Chondrocyte (in vitro differentiated cells): Measurements from ENCODE around the gene EPB41L2. TPM values are rescaled to one million over a fixed set of nuclear protein-coding genes. Genes with fewer than 3 reads are reported as not detected.
A peak's percentile ranks its signal among the peaks of the same experiment; 100 is the strongest.

Experiments used
- DNase-seq: peaks from one replicate; pipeline ENCODE4 v3.0.0; 2021; ENCODE audit warnings: mixed read lengths, low spot score
- H3K27ac Mint-ChIP-seq: one replicate; pipeline ENCODE4 v1.8.0; 2021; ENCODE audit warnings: mild to moderate bottlenecking, moderate library complexity, mixed read lengths; ENCODE audit not compliant: unreplicated experiment
- H3K27me3 Mint-ChIP-seq: 2 replicates; pipeline ENCODE4 v1.8.0; 2021; ENCODE audit warnings: low read depth, mixed read lengths
- H3K36me3 Mint-ChIP-seq: 2 replicates; pipeline ENCODE4 v1.8.0; 2021; ENCODE audit warnings: low read depth, mixed read lengths
- H3K4me1 Mint-ChIP-seq: 2 replicates; pipeline ENCODE4 v1.8.0; 2021; ENCODE audit warnings: low read depth, mild to moderate bottlenecking, mixed read lengths
- H3K4me3 Mint-ChIP-seq: one replicate; pipeline ENCODE4 v1.8.0; 2021; ENCODE audit warnings: mild to moderate bottlenecking, moderate library complexity, mixed read lengths; ENCODE audit not compliant: unreplicated experiment
- H3K9me3 Mint-ChIP-seq: 2 replicates; pipeline ENCODE4 v1.8.0; 2021; ENCODE audit warnings: low read depth, mixed read lengths
- total RNA-seq: library from RNA; stranded (reverse); gene quantifications from 3 replicates; pipeline ENCODE4 v1.2.1, GENCODE V29; 2021
- TF ChIP-seq, protein P1 (sequence below): fragments of 200-600 bp; sonication (generic); IDR thresholded peaks from 2 replicates; pipeline ENCODE4 v1.5.0; 2021; ENCODE audit warnings: antibody characterized with exemption, mild to moderate bottlenecking, moderate library complexity

Gene EPB41L2
- total RNA-seq, 1 donor from 2014 or later: 65.8 TPM

DNA sequence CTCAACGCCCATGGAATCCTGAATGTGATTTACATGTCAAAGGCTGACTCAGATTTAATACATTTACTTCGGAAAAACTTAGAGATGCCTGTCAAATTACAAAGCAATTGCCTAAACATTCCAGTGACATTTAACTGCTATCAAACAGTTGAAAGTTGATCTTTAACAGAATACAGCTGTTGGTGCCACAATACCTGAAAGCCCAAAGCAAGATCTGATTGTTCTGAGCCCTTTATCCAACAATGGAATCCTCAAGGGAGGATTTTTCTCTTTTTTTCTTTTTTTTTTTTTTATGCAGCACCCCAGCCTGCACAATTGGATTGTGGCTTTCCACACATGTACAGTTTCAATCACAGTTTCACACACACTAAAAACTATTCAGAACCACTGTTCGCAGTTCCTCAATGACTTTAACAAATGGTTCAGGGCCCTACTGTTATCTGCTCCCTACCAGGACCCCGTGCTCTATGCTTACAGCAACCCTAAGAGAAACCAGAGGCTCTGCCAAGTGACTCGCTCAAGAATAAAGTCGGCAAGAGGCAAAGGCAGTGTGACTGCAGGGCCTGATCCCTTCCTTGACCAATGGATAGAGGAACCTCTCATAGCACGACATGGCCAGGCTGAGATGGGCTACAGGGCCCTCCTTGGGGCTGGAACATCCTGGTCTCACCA is 33.3 kb downstream of the EPB41L2 start:
- peaks cover 27% of the 10 kb centered on the region for H3K4me1 Mint-ChIP-seq
- TF ChIP-seq, protein P1, sequence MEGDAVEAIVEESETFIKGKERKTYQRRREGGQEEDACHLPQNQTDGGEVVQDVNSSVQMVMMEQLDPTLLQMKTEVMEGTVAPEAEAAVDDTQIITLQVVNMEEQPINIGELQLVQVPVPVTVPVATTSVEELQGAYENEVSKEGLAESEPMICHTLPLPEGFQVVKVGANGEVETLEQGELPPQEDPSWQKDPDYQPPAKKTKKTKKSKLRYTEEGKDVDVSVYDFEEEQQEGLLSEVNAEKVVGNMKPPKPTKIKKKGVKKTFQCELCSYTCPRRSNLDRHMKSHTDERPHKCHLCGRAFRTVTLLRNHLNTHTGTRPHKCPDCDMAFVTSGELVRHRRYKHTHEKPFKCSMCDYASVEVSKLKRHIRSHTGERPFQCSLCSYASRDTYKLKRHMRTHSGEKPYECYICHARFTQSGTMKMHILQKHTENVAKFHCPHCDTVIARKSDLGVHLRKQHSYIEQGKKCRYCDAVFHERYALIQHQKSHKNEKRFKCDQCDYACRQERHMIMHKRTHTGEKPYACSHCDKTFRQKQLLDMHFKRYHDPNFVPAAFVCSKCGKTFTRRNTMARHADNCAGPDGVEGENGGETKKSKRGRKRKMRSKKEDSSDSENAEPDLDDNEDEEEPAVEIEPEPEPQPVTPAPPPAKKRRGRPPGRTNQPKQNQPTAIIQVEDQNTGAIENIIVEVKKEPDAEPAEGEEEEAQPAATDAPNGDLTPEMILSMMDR: no peak
- no peaks in the 10 kb centered on the region for H3K27me3 Mint-ChIP-seq
- H3K9me3 Mint-ChIP-seq: no peaks in the 10 kb centered on the region
- DNase-seq: no peak
- peak overlapping the region; percentile 63 for H3K27ac Mint-ChIP-seq
- no peaks in the 10 kb centered on the region for H3K36me3 Mint-ChIP-seq
- H3K4me3 Mint-ChIP-seq: no peak overlapping the region

- Mint-ChIP-seq H3K9me3 (no peaks in the 10 kb centered on the region), H3K4me1 (peaks cover 35% of the 10 kb centered on the region)
- TF ChIP-seq, protein P1: no peak
Observed at GRCh38 chr6:131027326-131027725, 35.7 kb downstream of the EPB41L2 start.

DNA sequence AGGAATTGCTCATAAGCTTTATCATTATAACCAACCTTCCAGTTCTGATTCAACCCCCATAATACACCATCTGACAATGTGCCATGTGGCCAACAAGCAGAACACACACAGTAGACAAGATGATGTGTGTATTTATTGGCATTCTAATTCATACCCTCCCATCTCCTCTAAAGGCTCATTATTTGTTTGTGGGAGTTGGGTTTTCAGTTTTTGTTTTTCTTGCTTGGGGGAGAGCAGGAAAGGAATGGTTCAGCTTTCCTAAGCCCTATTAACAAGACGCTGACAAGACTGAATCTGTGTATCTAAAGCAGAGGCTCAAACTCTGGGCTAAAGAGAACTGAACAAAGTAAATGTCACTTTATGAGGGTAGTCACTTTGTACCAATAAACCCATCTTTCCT is 36.8 kb downstream of the EPB41L2 start:
- Mint-ChIP-seq H3K27me3 (no peaks in the 10 kb centered on the region), H3K9me3 (no peaks in the 10 kb centered on the region), H3K36me3 (no peaks in the 10 kb centered on the region), H3K4me1 (peaks cover 35% of the 10 kb centered on the region), H3K27ac (no peak overlapping the region), H3K4me3 (no peak overlapping the region)
- DNase-seq: no peak
- TF ChIP-seq, protein P1: no peak

More at GRCh38 chr6:131027326-131027725, 35.7 kb downstream of the EPB41L2 start:
- Mint-ChIP-seq H3K27ac (no peak overlapping the region), H3K27me3 (no peaks in the 10 kb centered on the region), H3K36me3 (no peaks in the 10 kb centered on the region), H3K4me3 (no peak overlapping the region)
- no peak for DNase-seq

- H3K9me3 Mint-ChIP-seq: no peaks in the 10 kb centered on the region
- H3K4me3 Mint-ChIP-seq: no peak overlapping the region
- peaks cover 25% of the 10 kb centered on the region for H3K4me1 Mint-ChIP-seq
- TF ChIP-seq, protein P1: no peak
- H3K36me3 Mint-ChIP-seq: no peaks in the 10 kb centered on the region
- no peak for DNase-seq
- no peaks in the 10 kb centered on the region for H3K27me3 Mint-ChIP-seq
- no peak overlapping the region for H3K27ac Mint-ChIP-seq
Observed at GRCh38 chr6:131024565-131024964, 38.5 kb downstream of the EPB41L2 start.

DNA sequence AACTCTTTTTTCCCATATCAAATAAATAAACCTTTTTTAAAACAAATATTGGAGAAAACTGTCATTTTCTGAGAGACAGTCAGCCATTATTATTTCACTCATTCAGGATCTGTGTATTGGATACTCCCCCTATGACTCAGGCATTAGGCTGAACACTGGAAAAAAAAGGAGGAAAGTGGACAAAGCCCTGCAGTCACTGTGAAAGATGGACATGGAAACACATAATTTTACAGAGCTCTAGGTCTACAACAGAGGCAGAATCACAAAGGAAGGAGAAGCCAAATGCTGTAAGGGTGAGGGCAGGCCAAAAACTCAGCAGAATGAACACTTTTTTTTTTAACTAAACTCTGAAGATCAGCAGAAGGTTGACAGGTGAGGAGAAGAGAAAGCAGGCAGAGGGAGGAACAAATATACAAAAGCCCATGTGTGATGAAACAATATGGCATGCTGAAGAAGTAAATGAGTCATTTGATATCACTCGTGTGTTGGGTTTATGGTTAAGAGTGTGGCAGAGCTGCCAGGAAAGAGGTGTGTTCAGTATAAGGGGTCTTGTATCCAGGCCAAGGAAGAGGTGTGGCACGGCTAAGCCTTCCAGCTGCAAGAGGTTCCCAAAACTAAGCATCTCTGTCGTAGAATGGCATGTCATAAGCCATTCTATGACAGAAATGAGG is 39.1 kb downstream of the EPB41L2 start:
- Mint-ChIP-seq H3K36me3 (no peaks in the 10 kb centered on the region), H3K4me3 (no peak overlapping the region), H3K4me1 (peaks cover 19% of the 10 kb centered on the region), H3K9me3 (no peaks in the 10 kb centered on the region), H3K27ac (peak overlapping the region; percentile 67), H3K27me3 (no peaks in the 10 kb centered on the region)
- DNase-seq: no peak
- TF ChIP-seq, protein P1: no peak
